Kidney epithelial cell (primary cell): ENCODE measurements around the gene ITCH. TPM values are rescaled to one million over a fixed set of nuclear protein-coding genes. Genes with fewer than 3 reads are reported as not detected.

Experiments used
- DNase-seq: peaks from one replicate; pipeline ENCODE4 v3.0.0-alpha.2; 2010; ENCODE audit warnings: low read depth
- H3K27me3 ChIP-seq: 2 replicates; pipeline ENCODE4 v1.6.0; 2011; ENCODE audit warnings: low read length; ENCODE audit not compliant: control insufficient read depth, insufficient read depth
- H3K36me3 ChIP-seq: 2 replicates; pipeline ENCODE4 v1.5.1; 2011; ENCODE audit warnings: low read length; ENCODE audit not compliant: control insufficient read depth, insufficient read depth
- H3K4me3 ChIP-seq: 2 replicates; pipeline ENCODE4 v1.5.1; 2011; ENCODE audit warnings: low read depth, mild to moderate bottlenecking, control low read depth, low read length
- total RNA-seq: library from RNA; depleted of rRNA; stranded (reverse); fragments of >200 nt; gene quantifications from 2 replicates; pipeline ENCODE4 v1.2.3, GENCODE V29; 2015
- TF ChIP-seq, protein P1 (sequence below): IDR thresholded peaks from 2 replicates; pipeline ENCODE4 v1.5.1; 2011; ENCODE audit warnings: mild to moderate bottlenecking, moderate library complexity, low read length, control low read depth, inconsistent platforms; ENCODE audit not compliant: insufficient read depth, poor library complexity, severe bottlenecking

ITCH gene
- total RNA-seq, 1 donor from 2014 or later = 53.5 TPM

DNA sequence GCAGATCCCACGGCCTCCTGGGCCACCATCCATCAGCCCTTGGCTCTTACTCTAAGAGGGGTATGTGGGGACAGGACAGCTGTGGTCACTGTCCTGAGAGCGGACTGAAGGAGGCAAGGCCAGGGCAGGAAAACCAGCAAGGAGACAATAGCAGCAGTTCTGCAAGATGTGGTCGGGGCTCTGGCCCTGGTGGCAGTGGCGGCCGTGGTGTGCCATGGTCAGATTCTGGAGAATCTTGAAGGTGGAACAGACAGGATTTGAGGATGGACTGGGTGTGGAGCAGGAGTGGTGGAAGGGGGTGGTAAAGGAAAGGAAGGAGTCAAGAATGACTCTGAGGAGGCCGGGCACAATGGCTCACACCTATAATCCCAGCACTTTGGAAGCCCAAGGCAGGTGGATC is 189.5 kb downstream of the ITCH start:
- TF ChIP-seq, protein P1, sequence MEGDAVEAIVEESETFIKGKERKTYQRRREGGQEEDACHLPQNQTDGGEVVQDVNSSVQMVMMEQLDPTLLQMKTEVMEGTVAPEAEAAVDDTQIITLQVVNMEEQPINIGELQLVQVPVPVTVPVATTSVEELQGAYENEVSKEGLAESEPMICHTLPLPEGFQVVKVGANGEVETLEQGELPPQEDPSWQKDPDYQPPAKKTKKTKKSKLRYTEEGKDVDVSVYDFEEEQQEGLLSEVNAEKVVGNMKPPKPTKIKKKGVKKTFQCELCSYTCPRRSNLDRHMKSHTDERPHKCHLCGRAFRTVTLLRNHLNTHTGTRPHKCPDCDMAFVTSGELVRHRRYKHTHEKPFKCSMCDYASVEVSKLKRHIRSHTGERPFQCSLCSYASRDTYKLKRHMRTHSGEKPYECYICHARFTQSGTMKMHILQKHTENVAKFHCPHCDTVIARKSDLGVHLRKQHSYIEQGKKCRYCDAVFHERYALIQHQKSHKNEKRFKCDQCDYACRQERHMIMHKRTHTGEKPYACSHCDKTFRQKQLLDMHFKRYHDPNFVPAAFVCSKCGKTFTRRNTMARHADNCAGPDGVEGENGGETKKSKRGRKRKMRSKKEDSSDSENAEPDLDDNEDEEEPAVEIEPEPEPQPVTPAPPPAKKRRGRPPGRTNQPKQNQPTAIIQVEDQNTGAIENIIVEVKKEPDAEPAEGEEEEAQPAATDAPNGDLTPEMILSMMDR = no peak
- Histone ChIP-seq H3K4me3 (no peak overlapping the region), H3K27me3 (no peaks in the 10 kb centered on the region), H3K36me3 (no peaks in the 10 kb centered on the region)
- DNase-seq = no peak

DNA sequence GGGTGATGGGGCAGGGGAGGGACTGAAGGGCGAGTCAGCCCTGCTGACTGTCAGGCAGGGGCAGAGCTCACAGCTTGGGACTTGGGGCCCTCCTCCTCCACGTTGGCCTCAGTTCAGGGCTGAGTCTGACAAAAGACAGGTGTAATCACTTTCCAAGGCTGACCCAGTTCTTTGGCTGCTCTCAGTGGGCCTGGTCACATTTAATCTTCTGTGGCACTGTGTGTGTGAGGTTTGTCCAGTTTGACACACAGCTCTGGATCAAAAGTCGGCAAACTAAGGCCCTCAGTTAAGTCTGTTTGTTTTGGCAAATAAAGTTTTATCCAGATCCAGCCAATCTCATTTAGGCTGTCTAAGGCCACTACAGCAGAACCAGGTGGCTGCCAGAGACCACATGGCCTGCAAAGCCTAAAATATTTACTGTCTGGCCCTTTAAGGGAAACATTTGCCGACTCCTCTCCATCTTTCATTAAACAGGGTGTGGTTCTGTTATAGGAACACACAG is 190.3 kb downstream of the ITCH start:
- Histone ChIP-seq H3K27me3 (no peaks in the 10 kb centered on the region), H3K36me3 (no peaks in the 10 kb centered on the region), H3K4me3 (no peak overlapping the region)
- TF ChIP-seq, protein P1 = no peak
- DNase-seq = no peak

- H3K27me3 ChIP-seq = no peaks in the 10 kb centered on the region
- no peak for DNase-seq
- TF ChIP-seq, protein P1 = no peak
- H3K36me3 ChIP-seq = no peaks in the 10 kb centered on the region
- peak overlapping the region; percentile 65 for H3K4me3 ChIP-seq
These were observed 194.9 kb downstream of the ITCH start for GRCh38 chr20:34557936-34558319.

DNA sequence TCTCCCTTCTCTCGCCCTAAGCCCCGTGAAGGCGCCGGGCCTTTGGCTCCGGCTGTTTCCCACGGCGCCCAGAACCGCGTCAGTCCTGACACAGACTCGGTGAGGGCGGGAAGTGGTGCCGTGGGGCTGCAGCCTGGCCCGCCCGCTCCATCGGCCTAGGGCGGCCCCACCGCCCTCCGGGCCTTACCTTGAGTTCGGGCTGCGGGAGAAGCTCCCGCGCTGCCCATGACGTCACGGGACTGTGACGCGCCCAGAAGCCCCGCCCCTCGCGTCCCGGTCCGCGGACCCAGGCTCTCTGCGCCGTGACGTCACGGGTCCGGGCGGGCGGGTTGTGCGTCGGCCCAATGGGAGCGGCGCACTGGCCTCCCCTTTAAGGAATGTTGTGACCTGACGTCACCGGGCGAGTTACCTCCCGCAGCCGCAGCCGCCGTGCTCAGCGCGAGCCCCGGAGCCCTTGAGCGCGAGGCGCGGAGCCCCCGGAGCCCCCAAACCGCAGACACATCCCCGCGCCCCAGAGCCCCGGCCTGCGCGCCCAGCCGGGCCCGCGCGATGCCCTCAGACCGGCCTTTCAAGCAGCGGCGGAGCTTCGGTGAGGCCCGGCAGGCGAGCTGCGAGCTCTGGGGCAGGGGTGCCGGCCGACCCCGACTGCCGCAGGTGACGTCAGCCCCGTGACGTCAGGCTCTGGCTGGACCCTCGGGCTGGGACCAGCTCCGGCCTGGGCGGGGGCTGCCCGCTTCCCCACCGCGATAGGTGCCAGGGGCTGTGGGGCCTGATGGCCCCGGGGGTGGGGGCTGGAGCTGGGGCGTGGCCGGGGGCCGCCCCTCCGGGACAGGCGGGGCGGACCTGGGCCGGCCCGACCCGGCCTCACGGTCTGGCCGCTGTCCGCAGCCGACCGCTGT is 195.5 kb downstream of the ITCH start, which contains the start of gene MAP1LC3A:
Gene MAP1LC3A (plus strand): TSS at position 399 of the 899 bp plus-strand sequence. CDS start 151 bp downstream, at position 550.
- peak within 1 kb of the TSS; percentile 65 for H3K4me3 ChIP-seq
- H3K36me3 ChIP-seq = no peaks in the 10 kb centered on the region
- TF ChIP-seq, protein P1 = no peak
- peak; percentile 57 for DNase-seq
- no peaks in the 10 kb centered on the region for H3K27me3 ChIP-seq

DNA sequence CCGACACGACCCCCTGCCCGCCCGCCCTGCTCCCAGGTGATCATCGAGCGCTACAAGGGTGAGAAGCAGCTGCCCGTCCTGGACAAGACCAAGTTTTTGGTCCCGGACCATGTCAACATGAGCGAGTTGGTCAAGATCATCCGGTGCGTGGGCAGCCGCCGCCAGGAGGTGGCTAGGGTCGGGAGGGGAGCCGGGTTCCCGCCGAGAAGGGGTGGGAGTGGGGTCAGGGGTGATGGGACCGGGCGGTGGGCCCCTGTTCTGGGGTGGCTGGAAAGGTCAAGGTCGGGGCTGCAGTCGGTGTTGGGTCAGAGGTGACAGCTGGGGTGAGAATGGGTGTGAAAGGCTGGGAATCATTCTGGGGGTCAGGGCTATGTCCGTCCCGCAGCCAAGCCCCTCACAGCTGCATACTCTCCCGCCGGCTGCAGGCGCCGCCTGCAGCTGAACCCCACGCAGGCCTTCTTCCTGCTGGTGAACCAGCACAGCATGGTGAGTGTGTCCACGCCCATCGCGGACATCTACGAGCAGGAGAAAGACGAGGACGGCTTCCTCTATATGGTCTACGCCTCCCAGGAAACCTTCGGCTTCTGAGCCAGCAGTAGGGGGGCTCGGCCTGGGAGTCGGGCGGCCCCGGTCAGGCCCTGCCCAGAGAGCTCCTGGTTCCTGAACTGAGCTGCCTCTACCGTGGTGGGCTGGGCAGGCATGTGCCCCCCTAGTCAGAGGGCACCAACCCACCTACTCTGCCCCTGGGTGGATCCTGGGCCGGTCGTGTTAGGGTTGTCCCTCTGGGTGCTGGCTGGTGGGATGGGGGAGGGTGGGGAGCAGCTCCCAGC is 196.5 kb downstream of the ITCH start:
- TF ChIP-seq, protein P1 = no peak
- Histone ChIP-seq H3K27me3 (no peaks in the 10 kb centered on the region), H3K4me3 (peak overlapping the region; percentile 65), H3K36me3 (no peaks in the 10 kb centered on the region)
- no peak for DNase-seq
